Immature natural killer cell (primary cell): Measurements from ENCODE around the gene ABCA13. TPM values are rescaled to one million over a fixed set of nuclear protein-coding genes. Genes with fewer than 3 reads are reported as not detected.

Experiments used
- DNase-seq, 3 donors: peaks; one replicate each; pipeline ENCODE4 v3.0.0; 2022; ENCODE audit warnings: mixed read lengths in 1 of 3
- H3K27ac Mint-ChIP-seq, 6 donors: one replicate each; pipeline ENCODE4 v1.8.0; 2020; ENCODE audit warnings: mixed read lengths in 6 of 6, mild to moderate bottlenecking in 5 of 6, inconsistent platforms in 4 of 6, moderate library complexity in 3 of 6
- H3K27me3 Mint-ChIP-seq, 3 donors: one replicate each; pipeline ENCODE4 v1.8.0; 2020 to 2021; ENCODE audit warnings: low read depth in 3 of 3, mild to moderate bottlenecking in 3 of 3, mixed read lengths in 3 of 3, moderate library complexity in 3 of 3, inconsistent platforms in 1 of 3
- H3K36me3 Mint-ChIP-seq, 3 donors: one replicate each; pipeline ENCODE4 v1.8.0; 2020; ENCODE audit warnings: mixed read lengths in 3 of 3, inconsistent platforms in 2 of 3, mild to moderate bottlenecking in 2 of 3
- H3K4me1 Mint-ChIP-seq, 2 donors: one replicate each; pipeline ENCODE4 v1.8.0; 2020; ENCODE audit warnings: inconsistent platforms in 2 of 2, mild to moderate bottlenecking in 2 of 2, mixed read lengths in 2 of 2, moderate library complexity in 1 of 2
- H3K4me3 Mint-ChIP-seq, 5 donors: one replicate each; pipeline ENCODE4 v1.8.0; 2020; ENCODE audit warnings: mild to moderate bottlenecking in 5 of 5, mixed read lengths in 5 of 5, inconsistent platforms in 3 of 5, moderate library complexity in 3 of 5
- H3K9me3 Mint-ChIP-seq, 6 donors: one replicate each; pipeline ENCODE4 v1.8.0; 2020; ENCODE audit warnings: mild to moderate bottlenecking in 6 of 6, mixed read lengths in 6 of 6, inconsistent platforms in 4 of 6, moderate library complexity in 3 of 6
- polyA plus RNA-seq, 3 donors: library from polyadenylated mRNA; unstranded; fragments of 300-500 nt; fragmentation: Illumina TruSeq; gene quantifications; one replicate each; pipeline ENCODE4 v1.2.3, GENCODE V29; 2021

ABCA13 gene
- polyA plus RNA-seq, 3 donors from 2014 or later, result not detected

- Mint-ChIP-seq H3K27me3 (peaks cover 0 to 13% (median 10%) of the 10 kb centered on the region in 3 donors), H3K36me3 (no peaks in the 10 kb centered on the region), H3K4me3 (no peak overlapping the region), H3K27ac (no peak overlapping the region), H3K4me1 (no peaks in the 10 kb centered on the region), H3K9me3 (no peaks in the 10 kb centered on the region)
- no peak for DNase-seq
These were observed 12.9 kb upstream of the ABCA13 start for GRCh38 chr7:48158404-48158803.

GRCh38 chr7:48161407-48162125 lies 9.7 kb upstream of the ABCA13 start:
- Mint-ChIP-seq H3K27ac (no peak overlapping the region), H3K4me1 (no peaks in the 10 kb centered on the region), H3K9me3 (no peaks in the 10 kb centered on the region), H3K4me3 (no peak overlapping the region), H3K36me3 (no peaks in the 10 kb centered on the region), H3K27me3 (peaks cover 1 to 9% (median 8%) of the 10 kb centered on the region in 3 donors)
- no peak for DNase-seq

- H3K27me3 Mint-ChIP-seq, result peaks cover 1 to 12% (median 3%) of the 10 kb centered on the region in 3 donors
- H3K4me3 Mint-ChIP-seq, result no peak overlapping the region
- no peak for DNase-seq
- H3K27ac Mint-ChIP-seq, result no peak overlapping the region
- no peaks in the 10 kb centered on the region for H3K36me3 Mint-ChIP-seq
- no peaks in the 10 kb centered on the region for H3K4me1 Mint-ChIP-seq
- H3K9me3 Mint-ChIP-seq, result no peaks in the 10 kb centered on the region
These were observed 6.1 kb upstream of the ABCA13 start for GRCh38 chr7:48165157-48165556.

GRCh38 chr7:48168159-48168558 lies 3.1 kb upstream of the ABCA13 start:
- Mint-ChIP-seq H3K4me3 (no peak overlapping the region), H3K9me3 (no peaks in the 10 kb centered on the region), H3K4me1 (no peaks in the 10 kb centered on the region), H3K27ac (no peak overlapping the region), H3K36me3 (no peaks in the 10 kb centered on the region), H3K27me3 (peaks cover 1 to 11% (median 2%) of the 10 kb centered on the region in 3 donors)
- DNase-seq, result no peak

GRCh38 chr7:48170506-48170905 lies 752 bp upstream of the ABCA13 start:
- no peak overlapping the region for H3K27ac Mint-ChIP-seq
- no peak overlapping the region for H3K4me3 Mint-ChIP-seq
- no peaks in the 10 kb centered on the region for H3K9me3 Mint-ChIP-seq
- no peaks in the 10 kb centered on the region for H3K36me3 Mint-ChIP-seq
- H3K27me3 Mint-ChIP-seq, result peaks cover 2 to 4% (median 2%) of the 10 kb centered on the region in 3 donors
- DNase-seq, result no peak
- H3K4me1 Mint-ChIP-seq, result no peaks in the 10 kb centered on the region

GRCh38 chr7:48173313-48173712 lies 2.1 kb downstream of the ABCA13 start:
- Mint-ChIP-seq H3K27me3 (peaks cover 0 to 4% (median 2%) of the 10 kb centered on the region in 3 donors), H3K27ac (no peak overlapping the region), H3K4me3 (no peak overlapping the region), H3K9me3 (no peaks in the 10 kb centered on the region), H3K4me1 (no peaks in the 10 kb centered on the region), H3K36me3 (no peaks in the 10 kb centered on the region)
- DNase-seq, result no peak

- Mint-ChIP-seq H3K27ac (no peak overlapping the region), H3K4me1 (no peaks in the 10 kb centered on the region), H3K4me3 (no peak overlapping the region), H3K36me3 (no peaks in the 10 kb centered on the region), H3K27me3 (peaks cover 0 to 4% (median 2%) of the 10 kb centered on the region in 3 donors), H3K9me3 (no peaks in the 10 kb centered on the region)
- no peak for DNase-seq
These were observed 2.6 kb downstream of the ABCA13 start for GRCh38 chr7:48173756-48174382.

DNA sequence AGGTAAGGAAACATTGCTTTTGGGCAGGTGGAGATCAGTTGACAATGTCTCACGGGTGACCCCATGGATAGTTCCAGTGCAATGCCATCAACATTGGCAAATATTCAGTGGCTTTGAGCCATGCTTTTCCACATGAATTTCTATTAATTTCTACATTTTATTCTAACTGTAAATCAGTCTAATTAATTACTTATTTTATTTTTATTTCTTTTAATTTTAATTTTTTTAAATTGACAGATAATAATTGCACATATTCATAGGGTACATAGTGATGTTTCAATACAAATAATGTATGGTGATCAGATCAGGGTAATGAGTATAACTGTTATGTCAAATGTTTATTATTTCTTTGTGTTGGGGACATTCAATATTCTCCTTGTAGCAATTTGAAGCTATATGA lies 3.8 kb downstream of the ABCA13 start:
- Mint-ChIP-seq H3K9me3 (no peaks in the 10 kb centered on the region), H3K27me3 (peaks cover 0 to 4% (median 2%) of the 10 kb centered on the region in 3 donors), H3K36me3 (no peaks in the 10 kb centered on the region), H3K4me3 (no peak overlapping the region), H3K27ac (no peak overlapping the region), H3K4me1 (no peaks in the 10 kb centered on the region)
- DNase-seq, result no peak

DNA sequence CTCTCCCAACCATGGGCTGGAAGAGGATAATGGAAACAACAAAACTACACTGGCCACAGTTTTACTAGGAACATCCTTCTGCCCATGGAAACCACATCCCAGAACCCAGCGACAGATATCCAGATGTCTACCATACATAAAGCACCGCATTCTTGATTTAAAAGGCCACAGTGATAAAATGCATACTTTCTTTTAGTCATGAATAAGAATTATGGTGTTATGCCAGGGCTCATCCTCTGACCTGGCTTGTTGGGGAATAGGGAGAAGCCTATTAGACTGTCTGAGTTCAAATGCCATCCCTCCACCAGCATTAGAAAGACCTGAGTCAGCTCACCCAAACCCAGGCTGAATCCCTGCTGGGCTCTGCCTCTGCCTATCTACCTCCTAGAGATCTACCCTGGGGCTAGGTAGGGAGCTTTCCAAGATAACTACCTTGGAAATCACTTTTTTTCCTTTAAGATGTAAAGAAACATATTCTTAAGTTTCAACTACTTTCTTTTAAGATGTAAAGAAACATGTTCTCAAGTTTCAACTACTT lies 5.2 kb downstream of the ABCA13 start:
- Mint-ChIP-seq H3K4me1 (no peaks in the 10 kb centered on the region), H3K36me3 (no peaks in the 10 kb centered on the region), H3K9me3 (no peaks in the 10 kb centered on the region), H3K27ac (no peak overlapping the region), H3K4me3 (no peak overlapping the region), H3K27me3 (peaks cover 0 to 4% (median 1%) of the 10 kb centered on the region in 3 donors)
- no peak for DNase-seq

DNA sequence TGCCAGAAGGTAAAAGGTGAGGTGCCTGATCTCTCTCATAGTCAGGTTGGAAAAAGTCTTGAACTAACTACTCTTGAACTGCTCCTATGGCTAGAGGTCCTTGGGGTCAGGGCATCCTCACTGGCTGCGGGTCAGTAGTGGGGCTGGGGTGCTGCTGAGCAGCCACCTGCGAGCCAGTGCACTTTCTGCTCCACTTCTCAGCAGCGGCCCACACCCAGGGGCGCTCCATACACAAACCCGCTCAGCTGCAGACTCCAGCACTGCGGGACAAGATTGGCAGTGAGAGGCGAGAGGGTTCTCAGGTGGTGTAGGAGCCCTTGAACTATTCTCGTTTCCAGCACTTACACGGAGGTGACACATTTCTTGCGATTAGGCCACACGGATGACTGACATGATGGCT lies 6.0 kb downstream of the ABCA13 start:
- no peaks in the 10 kb centered on the region for H3K9me3 Mint-ChIP-seq
- no peak overlapping the region for H3K4me3 Mint-ChIP-seq

GRCh38 chr7:48179496-48180030 lies 8.3 kb downstream of the ABCA13 start:
- Mint-ChIP-seq H3K4me1 (no peaks in the 10 kb centered on the region), H3K27me3 (peaks cover 0 to 4% (median 2%) of the 10 kb centered on the region in 3 donors), H3K9me3 (no peaks in the 10 kb centered on the region), H3K4me3 (no peak overlapping the region), H3K36me3 (no peaks in the 10 kb centered on the region), H3K27ac (no peak overlapping the region)
- no peak for DNase-seq

More for the DNA sequence above, 6.0 kb downstream of the ABCA13 start:
- H3K27ac Mint-ChIP-seq, result no peak overlapping the region
- H3K27me3 Mint-ChIP-seq, result peaks cover 0 to 4% (median under 1%) of the 10 kb centered on the region in 3 donors
- no peaks in the 10 kb centered on the region for H3K4me1 Mint-ChIP-seq
- H3K36me3 Mint-ChIP-seq, result no peaks in the 10 kb centered on the region
- no peak for DNase-seq

DNA sequence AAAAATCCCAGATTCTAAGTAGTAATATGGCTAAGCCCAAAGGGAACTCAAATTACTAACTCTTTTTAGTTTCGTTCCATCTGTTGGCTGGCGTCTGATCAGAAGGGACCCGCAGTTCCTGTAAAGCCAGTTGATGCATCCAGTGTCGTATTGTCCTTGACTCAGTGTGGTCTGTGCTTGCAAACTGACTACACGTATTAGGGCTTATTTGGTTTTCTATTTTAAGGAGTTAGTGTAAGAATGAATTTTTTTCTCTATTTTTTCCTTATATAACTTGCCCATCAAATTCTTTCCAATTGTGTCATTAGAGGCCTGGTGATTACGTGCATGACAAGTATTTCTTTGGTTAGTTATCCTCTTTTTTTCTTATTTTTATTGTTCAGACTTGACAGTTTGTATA lies 9.7 kb downstream of the ABCA13 start:
- no peak for DNase-seq
- Mint-ChIP-seq H3K9me3 (no peaks in the 10 kb centered on the region), H3K4me3 (no peak overlapping the region), H3K27ac (no peak overlapping the region), H3K27me3 (peaks cover 0 to 5% (median 2%) of the 10 kb centered on the region in 3 donors), H3K4me1 (no peaks in the 10 kb centered on the region), H3K36me3 (no peaks in the 10 kb centered on the region)

- no peak for DNase-seq
- no peak overlapping the region for H3K4me3 Mint-ChIP-seq
- H3K4me1 Mint-ChIP-seq, result no peaks in the 10 kb centered on the region
- H3K27ac Mint-ChIP-seq, result no peak overlapping the region
- H3K9me3 Mint-ChIP-seq, result peaks cover 0 to 2% (median 0%) of the 10 kb centered on the region in 6 donors
- peaks cover 0 to 8% (median 1%) of the 10 kb centered on the region in 3 donors for H3K27me3 Mint-ChIP-seq
- H3K36me3 Mint-ChIP-seq, result no peaks in the 10 kb centered on the region
These were observed 11.6 kb downstream of the ABCA13 start for GRCh38 chr7:48182718-48183369.

GRCh38 chr7:48183370-48183743 lies 12.1 kb downstream of the ABCA13 start:
- Mint-ChIP-seq H3K27me3 (peaks cover under 1 to 9% (median 2%) of the 10 kb centered on the region in 3 donors), H3K4me3 (no peak overlapping the region), H3K36me3 (no peaks in the 10 kb centered on the region), H3K27ac (no peak overlapping the region), H3K9me3 (peaks cover 0 to 3% (median 0%) of the 10 kb centered on the region in 6 donors), H3K4me1 (no peaks in the 10 kb centered on the region)
- DNase-seq, result no peak
